ENCODE data around the gene DUOXA1. TPM values are rescaled to one million over a fixed set of nuclear protein-coding genes. Genes with fewer than 3 reads are reported as not detected.
A peak's percentile ranks its signal among the peaks of the same experiment; 100 is the strongest.

Gene DUOXA1
- polyA plus RNA-seq, 2 of the 4 experiments (the other 2 are of a cell fraction), result 0.18 to 0.23 TPM

GRCh38 chr15:45089712-45090373 is 39.8 kb downstream of the DUOXA1 start (continued):
- no peak for TF ChIP-seq E2F6 (IDR thresholded peaks at IDR 0.05; ENCODE audit: borderline replicate concordance, low read depth)

- WGBS (ENCODE audit: missing lambda C conversion rate), result 73% methylated on average over 10 of the region's 10 CpGs
- CTCF ChIA-PET, result interaction anchor here (0.5 to 1.3 kb wide), 3 partner anchors 25 to 1059 kb away, joined by 4 read pairs; partner anchors contain the start of genes DUOX2 and DUOXA2
- Histone ChIP-seq H3K4me1 (peaks cover 4% of the 10 kb centered on the region; the same call in 1 of the 3 replicates), H3K9me3 (no peaks in the 10 kb centered on the region), H3K27ac (no peak overlapping the region), H3K4me2 (no peak overlapping the region), H3K4me3 (no peak overlapping the region)
- POLR2A ChIA-PET, result interaction anchor here (1.8 kb wide), 1 partner anchor 66 kb away, joined by 5 read pairs; the partner anchor contains the start of gene SORD
- ATAC-seq (no peak), FAIRE-seq (no peak), DNase-seq (ENCODE audit: low read depth in 1 of 2, low spot score in 1 of 2) (no peak)
- TF ChIP-seq ZSCAN20 (CRISPR knock-in tag; IDR thresholded peaks at IDR 0.05) (no peak), ZFP36 (IDR thresholded peaks at IDR 0.05; ENCODE audit: borderline replicate concordance, partially characterized antibody) (no peak), FOXS1 (CRISPR knock-in tag; IDR thresholded peaks at IDR 0.05) (no peak), RAD21 (conservative IDR thresholded peaks at IDR 0.05 in 1 of 2, IDR thresholded peaks at IDR 0.05 in 1 of 2) (no peak), NFE2L2 (conservative IDR thresholded peaks at IDR 0.05; ENCODE audit: low read length) (no peak), HOXB5 (CRISPR knock-in tag; IDR thresholded peaks at IDR 0.05) (no peak), BHLHE40 (IDR thresholded peaks at IDR 0.05; ENCODE audit: low read depth, low read length) (no peak), HDAC2 (IDR thresholded peaks at IDR 0.05) (no peak), CHD4 (IDR thresholded peaks at IDR 0.05; ENCODE audit: borderline replicate concordance) (no peak), NPAS2 (CRISPR knock-in tag; IDR thresholded peaks at IDR 0.05; ENCODE audit: borderline replicate concordance) (no peak), EP300 (IDR thresholded peaks at IDR 0.05) (no peak), HMGXB4 (CRISPR knock-in tag; IDR thresholded peaks at IDR 0.05; ENCODE audit: borderline replicate concordance) (no peak), HES2 (IDR thresholded peaks at IDR 0.05) (no peak), CBX8 (IDR thresholded peaks at IDR 0.05) (no peak), FOSL2 (IDR thresholded peaks at IDR 0.05) (no peak), FOSL2 (CRISPR knock-in tag; IDR thresholded peaks at IDR 0.05) (no peak)
These were observed 40.6 kb downstream of the DUOXA1 start for GRCh38 chr15:45088801-45089711.

- no peak overlapping the region for H3K4me2 ChIP-seq
- POLR2A ChIA-PET, result no interaction called here
- no peak overlapping the region for H3K4me3 ChIP-seq
- 26% methylated on average over 1 of the region's 1 CpG for WGBS (ENCODE audit: missing lambda C conversion rate)
- TF ChIP-seq EP300 (IDR thresholded peaks at IDR 0.05) (no peak), MYC (IDR thresholded peaks at IDR 0.05; ENCODE audit: borderline replicate concordance, low read length) (no peak), EHF (CRISPR knock-in tag; IDR thresholded peaks at IDR 0.05) (no peak), HEYL (CRISPR knock-in tag; IDR thresholded peaks at IDR 0.05) (no peak), E2F6 (IDR thresholded peaks at IDR 0.05; ENCODE audit: borderline replicate concordance, low read depth) (no peak), FOXS1 (CRISPR knock-in tag; IDR thresholded peaks at IDR 0.05) (no peak), NPAS2 (CRISPR knock-in tag; IDR thresholded peaks at IDR 0.05; ENCODE audit: borderline replicate concordance) (no peak), MAZ (IDR thresholded peaks at IDR 0.05; ENCODE audit: borderline replicate concordance, low read depth, low read length) (no peak)
- FAIRE-seq, result no peak
- H3K27ac ChIP-seq, result no peak overlapping the region
- H3K4me1 ChIP-seq, result peaks cover 4% of the 10 kb centered on the region; the same call in 1 of the 3 replicates
- CTCF ChIA-PET, result interaction anchor here (1.3 to 1.5 kb wide), 2 partner anchors 10 to 27 kb away, joined by 4 read pairs; partner anchors contain the start of genes DUOX2 and DUOXA2
- no peaks in the 10 kb centered on the region for H3K9me3 ChIP-seq
- peak; percentile 74 to 78; a peak in 5 of 6 replicates for ATAC-seq
- DNase-seq (ENCODE audit: low read depth in 1 of 2, low spot score in 1 of 2), result no peak
These were observed 42.2 kb downstream of the DUOXA1 start for GRCh38 chr15:45087513-45087912.
